ENCODE data around the gene SLF1.

GRCh38 chr5:94699562-94699961, 81.1 kb downstream of the SLF1 start:
- TF ChIP-seq ZNF431 (CRISPR knock-in tag; IDR thresholded peaks at IDR 0.05) (no peak), HDAC2 (IDR thresholded peaks at IDR 0.05) (no peak), ZNF512 (tag; IDR thresholded peaks at IDR 0.05) (no peak)

All from K562 (cell line).